ENCODE measurements around the gene FYN. TPM values are rescaled to one million over a fixed set of nuclear protein-coding genes. Genes with fewer than 3 reads are reported as not detected.

Gene FYN
- total and polyA plus RNA-seq, 10 of the 15 experiments (the other 5 are each of a cell fraction or from before 2014, with no cell fraction given): 51.4 to 247 (median 138) TPM

DNA sequence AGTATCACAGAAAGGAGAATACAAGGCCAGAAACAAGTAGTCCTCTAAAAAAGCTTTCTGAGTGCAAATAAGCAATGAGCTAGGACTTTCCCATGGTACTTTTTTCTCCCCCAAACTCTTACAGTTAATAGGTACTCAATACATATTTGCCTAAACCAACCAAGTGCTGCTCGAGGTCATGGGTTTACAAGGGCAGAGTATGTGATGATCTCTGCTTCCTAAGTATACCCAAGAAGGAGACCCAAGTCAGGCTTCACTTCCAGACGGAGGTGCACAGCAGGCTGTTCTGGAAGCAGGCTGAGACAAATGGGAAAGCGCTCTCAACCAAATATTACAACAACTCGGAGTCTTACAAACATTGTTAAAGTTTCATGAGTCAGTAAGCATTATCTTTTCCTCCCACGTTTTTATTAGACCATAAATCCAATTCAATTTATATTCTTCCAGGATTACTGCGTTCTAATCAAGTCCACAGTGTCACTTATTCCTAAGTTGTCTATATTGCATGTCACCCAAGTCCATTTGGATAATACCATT is 8.1 kb downstream of the FYN start:
- RAD21 ChIA-PET (ENCODE audit: unreplicated experiment): interaction anchor here (1.0 to 2.4 kb wide), 11 partner anchors 8 to 155 kb away, joined by 3 to 18 read pairs (median 6); partner anchors contain the start of gene FYN
- peaks cover 11% of the 10 kb centered on the region for H3K4me1 ChIP-seq (ENCODE audit: control insufficient read depth, insufficient read depth, low read length)
- FAIRE-seq: peak; percentile 18
- 0 out of 2 replicates have a peak overlapping the region, but pooled peaks have one; percentile 25 for H3K4me3 ChIP-seq
- H2AFZ ChIP-seq (ENCODE audit: control insufficient read depth, low read depth, low read length): no peak overlapping the region
- no peaks in the 10 kb centered on the region; the same call in none of the 2 replicates for H4K20me1 ChIP-seq (ENCODE audit: control insufficient read depth, insufficient read depth)
- TF ChIP-seq YBX1 (IDR thresholded peaks at IDR 0.05) (no peak), NR2F1 (conservative IDR thresholded peaks at IDR 0.05) (0 out of 2 replicates have a peak, but pooled peaks have one; percentile 33)
- BruUV-seq (replicated peaks): no TSS peak
- peak; percentile 61 for ATAC-seq
- no peak overlapping the region for H3K27ac ChIP-seq (ENCODE audit: control insufficient read depth, insufficient read depth)
- peaks cover 94% of the 10 kb centered on the region for H3K79me2 ChIP-seq (ENCODE audit: control insufficient read depth, insufficient read depth, low read length)
- CTCF ChIA-PET: interaction anchor here (0.5 to 2.8 kb wide), 7 partner anchors 11 to 178 kb away, joined by 3 to 11 read pairs (median 5); no protein-coding TSS in a partner anchor
- no peaks in the 10 kb centered on the region for H3K9me3 ChIP-seq (replicated peaks; ENCODE audit: control insufficient read depth, insufficient read depth, low read length)
- 30% methylated on average over 6 of the region's 6 CpGs for WGBS (ENCODE audit: insufficient coverage, insufficient replicate concordance, low lambda C conversion rate, missing lambda C conversion rate)
- no peaks in the 10 kb centered on the region for H3K27me3 ChIP-seq (replicated peaks in 1 of 2; ENCODE audit: control insufficient read depth in 2 of 2, insufficient read depth in 2 of 2, low read length in 1 of 2)
- intact Hi-C loops (cut with micrococcal nuclease; ENCODE audit: unreplicated experiment) (no loop called here), in situ Hi-C loops (cut with MboI) (no loop called here)
- no peak for DNase-seq (ENCODE audit: low read depth, low spot score)
- POLR2A ChIA-PET: interaction anchor here (0.5 to 2.3 kb wide), 7 partner anchors 9 to 232 kb away, joined by 3 to 7 read pairs (median 5); partner anchors contain the start of gene FYN
- SMC1A ChIA-PET (ENCODE audit: uncharacterized antibody, unreplicated experiment): interaction anchor here (0.8 to 9.5 kb wide), 16 partner anchors 9 to 143 kb away, joined by 3 to 65 read pairs (median 9); no protein-coding TSS in a partner anchor
- peaks cover 2 to 3% of the 10 kb centered on the region in 2 experiments; a peak in 3 of 4 replicates for H3K36me3 ChIP-seq (ENCODE audit: control insufficient read depth in 2 of 2, insufficient read depth in 2 of 2, low read length in 1 of 2)
- H3K9ac ChIP-seq (ENCODE audit: control insufficient read depth, insufficient read depth, low read length): no peak overlapping the region
- H3K4me2 ChIP-seq (ENCODE audit: control insufficient read depth, insufficient read depth): peak overlapping the region; percentile 58; the same call in 1 of the 2 replicates

DNA sequence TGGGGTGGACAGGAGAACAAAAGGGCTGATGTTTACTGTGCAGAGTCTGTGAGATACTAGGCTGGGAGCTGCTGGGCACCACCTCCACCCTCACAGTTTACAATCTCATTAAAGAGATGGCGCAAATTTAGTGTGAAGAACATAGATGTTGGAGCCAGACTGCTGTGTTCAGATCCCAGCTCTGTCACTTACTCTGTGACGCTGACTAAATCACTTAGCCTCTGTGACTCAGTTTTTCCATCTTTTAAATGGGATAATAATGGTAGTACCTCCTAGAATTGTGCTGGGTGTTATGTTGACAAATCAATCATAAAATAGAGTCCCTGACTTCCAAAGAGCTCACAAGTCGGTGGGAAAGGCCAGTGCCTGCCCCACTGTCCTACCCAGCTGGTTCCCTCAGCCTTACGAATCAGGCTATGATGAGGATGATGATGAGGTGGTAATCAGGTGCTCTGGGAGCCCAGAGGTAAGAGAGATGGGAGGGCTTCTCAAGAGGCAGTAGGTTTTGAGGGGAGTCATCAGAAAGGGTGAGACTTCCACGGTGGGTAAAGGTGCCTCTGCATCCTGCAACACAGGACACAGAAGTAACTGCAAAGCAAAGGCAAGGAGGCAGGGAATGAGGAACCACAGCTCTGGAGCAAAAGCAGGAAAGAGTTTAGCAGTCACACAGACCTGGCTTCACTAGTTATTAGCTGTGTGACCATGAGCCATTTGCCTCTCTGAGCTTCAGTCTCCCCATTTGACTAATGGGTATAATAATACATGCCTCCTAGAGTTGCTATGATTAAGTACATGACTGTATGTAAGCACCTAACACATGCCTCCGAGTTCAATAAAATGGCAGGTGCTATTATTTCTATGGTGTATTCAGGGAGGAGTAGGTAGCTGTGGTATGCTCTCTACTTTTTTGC is 8.9 kb downstream of the FYN start:
- intact Hi-C loops (cut with micrococcal nuclease; ENCODE audit: unreplicated experiment) (no loop called here), in situ Hi-C loops (cut with MboI) (no loop called here)
- TF ChIP-seq IRF4 (IDR thresholded peaks at IDR 0.05; ENCODE audit: low read depth, low read length) (0 out of 2 replicates have a peak, but pooled peaks have one; percentile 12), BMI1 (IDR thresholded peaks at IDR 0.05; ENCODE audit: borderline replicate concordance) (no peak), HDAC6 (IDR thresholded peaks at IDR 0.05; ENCODE audit: unreplicated experiment) (no peak), WRNIP1 (IDR thresholded peaks at IDR 0.05; ENCODE audit: borderline replicate concordance, low read depth, low read length) (no peak), POLR2AphosphoS5 (IDR thresholded peaks at IDR 0.05; ENCODE audit: low read length) (no peak), ZNF274 (IDR thresholded peaks at IDR 0.05; ENCODE audit: insufficient read depth, insufficient read length) (no peak), ATF7 (IDR thresholded peaks at IDR 0.05; ENCODE audit: low read depth) (no peak), RAD51 (IDR thresholded peaks at IDR 0.05) (no peak)
- TF ChIP-seq, protein P1, sequence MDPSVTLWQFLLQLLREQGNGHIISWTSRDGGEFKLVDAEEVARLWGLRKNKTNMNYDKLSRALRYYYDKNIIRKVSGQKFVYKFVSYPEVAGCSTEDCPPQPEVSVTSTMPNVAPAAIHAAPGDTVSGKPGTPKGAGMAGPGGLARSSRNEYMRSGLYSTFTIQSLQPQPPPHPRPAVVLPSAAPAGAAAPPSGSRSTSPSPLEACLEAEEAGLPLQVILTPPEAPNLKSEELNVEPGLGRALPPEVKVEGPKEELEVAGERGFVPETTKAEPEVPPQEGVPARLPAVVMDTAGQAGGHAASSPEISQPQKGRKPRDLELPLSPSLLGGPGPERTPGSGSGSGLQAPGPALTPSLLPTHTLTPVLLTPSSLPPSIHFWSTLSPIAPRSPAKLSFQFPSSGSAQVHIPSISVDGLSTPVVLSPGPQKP (IDR thresholded peaks at IDR 0.05; ENCODE audit: low read depth, low read length): no peak
- TF ChIP-seq, protein P2, sequence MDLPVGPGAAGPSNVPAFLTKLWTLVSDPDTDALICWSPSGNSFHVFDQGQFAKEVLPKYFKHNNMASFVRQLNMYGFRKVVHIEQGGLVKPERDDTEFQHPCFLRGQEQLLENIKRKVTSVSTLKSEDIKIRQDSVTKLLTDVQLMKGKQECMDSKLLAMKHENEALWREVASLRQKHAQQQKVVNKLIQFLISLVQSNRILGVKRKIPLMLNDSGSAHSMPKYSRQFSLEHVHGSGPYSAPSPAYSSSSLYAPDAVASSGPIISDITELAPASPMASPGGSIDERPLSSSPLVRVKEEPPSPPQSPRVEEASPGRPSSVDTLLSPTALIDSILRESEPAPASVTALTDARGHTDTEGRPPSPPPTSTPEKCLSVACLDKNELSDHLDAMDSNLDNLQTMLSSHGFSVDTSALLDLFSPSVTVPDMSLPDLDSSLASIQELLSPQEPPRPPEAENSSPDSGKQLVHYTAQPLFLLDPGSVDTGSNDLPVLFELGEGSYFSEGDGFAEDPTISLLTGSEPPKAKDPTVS (IDR thresholded peaks at IDR 0.05; ENCODE audit: low read depth, low read length): no peak

More for the DNA sequence above, 8.9 kb downstream of the FYN start:
- BruUV-seq (replicated peaks): no TSS peak
- CTCF ChIA-PET: interaction anchor here (0.5 to 2.8 kb wide), 8 partner anchors 10 to 217 kb away, joined by 3 to 11 read pairs (median 4); no protein-coding TSS in a partner anchor
- Histone ChIP-seq H3K27ac (ENCODE audit: control insufficient read depth, insufficient read depth) (no peak overlapping the region), H3K27me3 (replicated peaks in 1 of 2; ENCODE audit: control insufficient read depth in 2 of 2, insufficient read depth in 2 of 2, low read length in 1 of 2) (no peaks in the 10 kb centered on the region), H3K4me3 (0 out of 2 replicates have a peak overlapping the region, but pooled peaks have one; percentile 25), H3K4me1 (ENCODE audit: control insufficient read depth, insufficient read depth, low read length) (peaks cover 11% of the 10 kb centered on the region), H3K9ac (ENCODE audit: control insufficient read depth, insufficient read depth, low read length) (no peak overlapping the region), H4K20me1 (ENCODE audit: control insufficient read depth, insufficient read depth) (no peaks in the 10 kb centered on the region; the same call in none of the 2 replicates), H3K9me3 (replicated peaks; ENCODE audit: control insufficient read depth, insufficient read depth, low read length) (no peaks in the 10 kb centered on the region), H3K4me2 (ENCODE audit: control insufficient read depth, insufficient read depth) (peak overlapping the region; percentile 58), H3K36me3 (ENCODE audit: control insufficient read depth in 2 of 2, insufficient read depth in 2 of 2, low read length in 1 of 2) (peaks cover 2 to 3% of the 10 kb centered on the region in 2 experiments; a peak in 3 of 4 replicates), H2AFZ (ENCODE audit: control insufficient read depth, low read depth, low read length) (no peak overlapping the region), H3K79me2 (ENCODE audit: control insufficient read depth, insufficient read depth, low read length) (peaks cover 91% of the 10 kb centered on the region)
- FAIRE-seq (peak; percentile 31), DNase-seq (ENCODE audit: low read depth, low spot score) (no peak), ATAC-seq (peak; percentile 57)
- POLR2A ChIA-PET: interaction anchor here (0.6 to 2.3 kb wide), 6 partner anchors 10 to 121 kb away, joined by 3 to 7 read pairs (median 5); partner anchors contain the start of gene FYN
- WGBS (ENCODE audit: insufficient coverage, insufficient replicate concordance, low lambda C conversion rate, missing lambda C conversion rate): 39% methylated on average over 6 of the region's 6 CpGs
- RAD21 ChIA-PET (ENCODE audit: unreplicated experiment): interaction anchor here (0.7 to 2.4 kb wide), 12 partner anchors 9 to 154 kb away, joined by 3 to 18 read pairs (median 6); partner anchors contain the start of gene FYN
- SMC1A ChIA-PET (ENCODE audit: uncharacterized antibody, unreplicated experiment): interaction anchor here (0.8 to 9.5 kb wide), 17 partner anchors 8 to 142 kb away, joined by 3 to 65 read pairs (median 9); no protein-coding TSS in a partner anchor
